ENCODE data around the gene AUTS2. TPM values are rescaled to one million over a fixed set of nuclear protein-coding genes. Genes with fewer than 3 reads are reported as not detected.

Gene AUTS2
- total RNA-seq, 2 donors from 2014 or later = 43.4 to 52.9 TPM

DNA sequence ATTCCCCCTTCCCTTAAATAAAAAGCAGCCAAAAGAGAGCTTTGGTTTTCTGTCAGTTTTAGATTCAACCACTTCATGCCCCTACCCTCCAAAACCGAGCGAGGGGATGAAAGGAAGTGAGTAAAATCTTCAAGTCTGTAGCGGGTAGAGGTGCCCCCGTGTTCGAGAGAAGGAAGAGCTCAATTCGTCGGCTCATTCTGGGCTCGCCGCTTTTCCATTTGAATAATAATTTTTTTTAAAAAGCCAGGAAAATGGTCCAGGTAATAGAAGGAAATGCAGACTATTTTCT is 1097.5 kb downstream of the AUTS2 start:
- intact Hi-C loops (cut with DNase I) = loop anchor here in 1 of 2 donors (5.0 kb wide), 1 partner anchor 653 kb away; no protein-coding TSS in a partner anchor
- no peak for DNase-seq (ENCODE audit: low spot score)

DNA sequence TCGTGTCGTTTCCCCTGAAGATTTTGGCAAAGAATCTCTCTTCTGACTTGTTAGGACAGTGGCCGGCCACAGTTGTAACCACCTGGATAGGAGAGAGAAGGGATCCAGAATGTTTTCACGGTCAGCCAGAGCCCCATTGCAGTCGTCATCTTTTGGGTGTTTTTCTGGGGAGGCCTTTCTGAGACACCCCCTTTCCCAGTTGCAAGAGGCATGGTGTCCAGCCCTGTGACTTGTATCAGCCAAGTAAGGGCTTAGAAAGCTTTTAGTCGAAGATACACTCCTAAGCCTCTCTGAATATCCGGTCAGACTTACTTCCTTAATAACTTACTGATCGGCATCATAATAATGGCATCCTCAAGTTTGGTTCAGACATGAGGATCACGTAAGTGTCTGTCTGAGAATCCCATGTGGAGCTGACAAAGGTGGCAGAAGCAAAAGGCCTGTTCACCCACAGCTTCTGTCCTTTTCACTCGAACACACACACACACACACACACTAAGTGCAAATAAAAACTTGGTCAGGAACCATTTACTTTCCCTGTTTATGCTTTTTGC is 1098.0 kb downstream of the AUTS2 start:
- no peak for DNase-seq (ENCODE audit: low spot score)
- intact Hi-C loops (cut with DNase I) = loop anchor here in 1 of 2 donors (5.0 kb wide), 1 partner anchor 654 kb away; no protein-coding TSS in a partner anchor

DNA sequence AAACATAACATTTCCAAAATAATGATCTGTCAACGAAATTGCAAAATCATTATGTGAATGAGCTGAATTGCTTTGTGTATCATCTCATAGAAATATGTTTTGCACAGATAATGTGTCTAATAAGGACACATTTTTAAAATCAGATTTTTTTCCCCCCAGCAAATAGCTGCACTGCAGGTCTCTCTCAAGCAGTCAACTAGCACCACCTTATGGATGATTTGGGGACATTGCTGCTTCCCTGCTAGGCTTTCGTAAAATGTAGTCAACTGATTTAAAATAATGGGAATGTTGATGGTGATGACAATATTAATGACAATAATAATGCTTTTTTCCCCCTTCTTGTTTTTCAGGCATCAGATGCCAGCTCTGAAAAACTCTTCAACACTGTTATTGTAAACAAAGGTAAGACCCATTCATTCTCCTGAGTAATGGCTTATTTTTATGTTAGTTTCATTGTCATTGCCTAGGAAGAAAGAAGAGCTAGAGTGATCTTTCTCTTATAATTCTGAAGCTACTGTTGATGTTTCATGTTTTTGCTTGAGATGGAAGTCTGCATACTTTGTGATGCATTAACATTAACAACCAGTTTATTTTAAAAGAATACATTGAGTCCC is 1100.1 kb downstream of the AUTS2 start:
- intact Hi-C loops (cut with DNase I) = loop anchor here in 1 of 2 donors (5.0 kb wide), 1 partner anchor 656 kb away; no protein-coding TSS in a partner anchor
- no peak for DNase-seq (ENCODE audit: low spot score)

DNA sequence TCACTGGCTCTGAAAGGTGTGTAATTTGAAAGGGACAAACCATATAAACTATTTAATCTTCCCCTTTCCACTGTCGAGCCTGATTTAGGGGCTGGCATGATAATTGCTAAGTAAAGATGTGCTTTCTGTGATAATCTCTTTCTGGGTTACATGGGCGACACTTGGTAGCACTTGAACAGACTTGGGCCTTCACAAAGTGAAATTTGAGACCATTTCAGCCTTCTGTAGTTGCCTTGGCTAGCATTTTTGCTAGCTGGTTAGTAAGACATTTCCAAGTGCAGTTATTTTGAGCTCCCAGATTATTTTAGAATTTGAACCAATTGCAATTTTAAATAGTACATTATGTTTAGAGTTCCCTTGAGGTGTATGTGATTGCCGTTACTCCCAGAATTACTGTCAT is 1101.0 kb downstream of the AUTS2 start:
- DNase-seq (ENCODE audit: low spot score) = no peak
- intact Hi-C loops (cut with DNase I) = loop anchor here in 1 of 2 donors (5.0 kb wide), 1 partner anchor 657 kb away; no protein-coding TSS in a partner anchor

DNA sequence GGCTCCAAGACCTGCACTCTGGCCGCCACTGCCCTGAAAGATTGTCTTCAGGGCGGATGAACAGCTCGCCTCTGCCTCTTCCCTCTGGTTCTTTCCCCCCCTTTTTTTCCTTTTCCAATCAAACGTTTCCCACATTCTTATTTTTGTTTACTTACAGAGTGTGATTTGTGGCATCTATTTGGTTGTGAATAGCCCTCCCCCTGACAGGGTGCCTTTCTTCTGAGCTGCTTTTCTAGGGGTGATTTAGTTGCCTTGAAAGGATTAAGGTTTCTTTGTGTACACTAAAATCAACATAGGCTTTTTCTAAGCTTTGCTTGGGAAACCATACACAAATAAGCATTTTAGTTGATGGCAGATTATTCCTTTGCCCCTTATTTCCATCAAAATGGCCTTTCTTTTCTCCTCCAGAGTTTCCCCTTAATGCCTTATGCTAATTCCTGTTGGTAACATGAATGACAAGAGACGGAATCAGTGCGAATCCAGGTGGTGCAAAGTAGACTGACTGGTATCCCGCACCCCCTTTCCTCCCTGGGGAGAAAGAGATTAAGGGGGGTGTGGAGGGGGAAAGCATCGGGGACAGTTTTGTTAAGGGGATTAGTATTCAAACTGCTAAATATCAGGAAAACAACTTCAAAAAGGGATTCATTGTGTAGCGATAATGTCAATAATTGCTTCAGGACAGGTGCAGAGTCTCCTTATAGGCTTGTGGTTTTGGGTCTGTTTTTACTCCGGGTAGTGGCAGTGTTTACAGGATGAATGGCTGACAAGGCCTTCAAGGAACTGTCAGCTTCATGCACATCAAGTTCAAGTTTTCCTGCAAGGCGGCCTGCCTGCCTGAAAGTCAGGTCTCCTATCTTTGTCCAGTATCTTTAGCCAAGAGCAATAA is 1102.0 kb downstream of the AUTS2 start:
- DNase-seq (ENCODE audit: low spot score) = no peak
- intact Hi-C loops (cut with DNase I) = no loop called here

DNA sequence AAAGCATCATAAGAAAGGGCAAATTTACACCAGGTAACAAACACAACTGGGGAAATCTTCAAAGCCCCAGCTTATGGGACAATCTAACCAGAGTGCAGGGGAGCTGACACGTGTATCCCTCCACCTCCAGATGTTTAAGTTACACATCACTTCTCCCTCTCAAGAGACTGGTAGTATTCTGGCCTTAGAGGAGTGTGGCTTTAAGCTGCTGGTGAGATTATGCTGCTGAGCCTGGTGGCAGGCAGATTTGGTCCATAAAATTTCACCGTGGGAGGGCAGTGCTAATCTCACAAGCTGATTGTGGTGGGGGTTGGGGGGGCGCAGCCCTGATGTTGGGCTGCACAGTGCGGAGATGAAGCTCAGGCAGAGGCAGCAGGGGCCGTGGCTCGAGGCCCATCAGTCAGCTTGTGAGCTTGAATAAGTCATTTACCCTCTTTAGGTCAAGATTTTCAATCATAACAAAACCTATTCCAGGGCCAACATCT is 1102.7 kb downstream of the AUTS2 start:
- no peak for DNase-seq (ENCODE audit: low spot score)
- intact Hi-C loops (cut with DNase I) = no loop called here

DNA sequence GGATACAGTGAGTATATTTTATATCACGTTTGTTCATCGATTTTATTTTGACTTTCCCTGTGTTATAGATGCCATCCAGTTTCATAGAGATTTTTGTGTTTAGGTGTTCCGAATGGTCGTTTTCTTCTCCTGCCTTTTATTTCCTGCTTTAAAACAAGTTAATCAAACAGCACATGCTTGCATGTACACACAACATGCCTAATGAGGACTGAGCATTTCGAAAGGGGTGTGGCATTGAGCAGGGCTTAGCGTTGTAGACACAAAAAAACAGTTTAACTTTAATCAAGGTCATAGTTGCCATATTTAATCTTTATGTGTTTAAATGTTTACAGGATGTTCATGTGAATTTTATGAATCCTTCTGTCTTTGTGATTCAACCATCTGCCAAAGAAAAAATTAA is 1103.2 kb downstream of the AUTS2 start:
- DNase-seq (ENCODE audit: low spot score) = no peak
- intact Hi-C loops (cut with DNase I) = no loop called here

DNA sequence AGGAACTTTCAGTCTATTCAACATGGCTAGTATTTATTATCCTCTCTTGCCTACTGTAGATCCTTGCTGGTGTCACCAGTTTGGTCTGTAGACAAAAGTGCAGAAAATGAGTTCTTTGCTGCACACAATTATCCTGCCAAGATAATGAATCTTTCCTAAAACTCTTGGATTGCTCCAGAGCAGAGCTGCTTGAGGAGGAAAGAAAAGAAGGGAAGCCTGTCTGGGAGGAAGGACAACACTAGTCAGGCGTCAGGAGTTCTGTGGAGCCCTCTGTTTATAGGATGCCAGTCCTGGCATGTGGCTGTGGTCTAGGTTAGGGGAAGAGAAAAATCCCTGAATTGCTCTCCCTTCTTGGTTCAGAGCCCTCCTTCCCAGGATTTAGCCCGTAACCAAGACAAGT is 1103.7 kb downstream of the AUTS2 start:
- DNase-seq (ENCODE audit: low spot score) = no peak
- intact Hi-C loops (cut with DNase I) = no loop called here

DNA sequence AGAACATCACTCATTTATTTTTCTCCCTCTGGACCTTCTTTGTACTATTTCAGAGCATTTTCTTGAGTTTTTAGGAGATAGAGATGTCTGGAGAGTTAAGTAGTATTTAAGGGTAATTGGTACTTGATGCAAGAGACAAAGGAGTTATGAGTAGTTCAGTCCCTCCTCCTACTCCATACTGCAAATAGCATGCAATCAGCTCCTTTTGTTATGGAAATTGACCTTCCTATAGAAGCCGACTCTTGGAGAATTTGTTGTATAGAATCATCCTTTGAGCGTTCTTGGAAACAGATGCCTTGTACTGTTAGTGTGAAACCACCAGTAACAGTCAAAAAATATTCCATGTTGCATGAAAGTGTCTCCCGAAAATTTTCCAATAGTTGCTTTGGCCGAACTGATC is 1105.5 kb downstream of the AUTS2 start:
- intact Hi-C loops (cut with DNase I) = no loop called here
- no peak for DNase-seq (ENCODE audit: low spot score)

DNA sequence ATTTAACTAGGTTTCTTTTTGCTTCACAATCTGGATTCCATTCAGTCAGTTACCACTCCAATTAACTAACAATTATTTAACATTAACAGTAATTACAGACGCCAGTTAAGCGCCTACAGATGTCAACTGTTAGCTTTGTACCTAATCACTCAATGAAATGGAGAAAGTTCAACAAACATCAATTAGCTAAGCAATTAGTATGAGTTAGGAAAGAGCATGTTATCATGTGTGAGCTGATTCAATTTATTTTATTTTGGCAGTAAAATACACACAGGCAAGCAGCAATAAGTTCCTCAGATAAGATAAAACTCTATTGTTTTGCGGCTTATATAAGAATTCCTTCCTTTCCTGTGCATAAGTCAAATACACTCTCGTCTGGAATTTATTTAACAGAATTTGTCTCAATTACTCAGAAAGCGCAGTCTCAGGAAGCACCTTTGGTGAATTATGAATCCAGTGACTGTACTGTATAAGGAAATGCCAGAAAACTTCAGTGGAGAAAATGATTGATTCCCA is 1106.6 kb downstream of the AUTS2 start:
- DNase-seq (ENCODE audit: low spot score) = no peak
- intact Hi-C loops (cut with DNase I) = no loop called here

DNA sequence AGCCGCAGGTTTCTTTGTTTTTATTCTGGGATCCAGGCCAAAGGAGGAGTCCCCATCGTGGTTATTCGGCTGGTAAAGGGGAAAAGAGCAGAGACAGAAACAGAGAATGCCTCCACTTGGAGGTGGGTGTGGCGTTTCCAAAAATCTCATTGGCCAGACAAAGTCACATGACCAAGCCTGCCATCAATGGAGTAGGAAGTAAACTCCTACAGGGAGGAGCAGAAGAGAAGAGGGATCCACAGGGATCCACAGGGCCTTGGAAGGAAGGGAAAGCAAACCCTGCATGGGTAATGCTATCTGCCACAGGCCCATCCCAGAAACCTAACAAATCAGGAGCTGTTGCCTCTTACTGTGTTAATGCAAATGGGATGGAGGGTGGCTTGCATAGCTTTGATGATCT is 1107.9 kb downstream of the AUTS2 start:
- intact Hi-C loops (cut with DNase I) = no loop called here
- no peak for DNase-seq (ENCODE audit: low spot score)

DNA sequence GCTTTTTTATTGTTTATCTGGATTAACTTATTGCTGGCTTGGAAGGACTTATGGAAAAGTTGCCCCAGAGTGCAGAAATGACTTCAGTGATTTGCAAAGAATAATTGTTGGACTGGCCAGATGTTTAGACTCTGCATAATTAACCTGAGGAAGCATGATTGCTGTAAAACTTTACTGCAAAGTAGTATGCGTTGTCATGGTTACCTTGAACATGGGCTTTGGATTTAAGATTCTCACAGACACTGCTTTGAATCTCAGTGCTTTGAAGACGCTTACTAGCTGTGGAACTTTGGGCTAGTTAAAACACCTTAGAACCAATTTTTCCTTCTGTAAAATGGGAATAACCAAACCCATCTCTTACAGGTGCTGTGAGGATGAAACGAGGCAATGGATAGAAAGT is 1108.4 kb downstream of the AUTS2 start:
- intact Hi-C loops (cut with DNase I) = no loop called here
- DNase-seq (ENCODE audit: low spot score) = no peak

DNA sequence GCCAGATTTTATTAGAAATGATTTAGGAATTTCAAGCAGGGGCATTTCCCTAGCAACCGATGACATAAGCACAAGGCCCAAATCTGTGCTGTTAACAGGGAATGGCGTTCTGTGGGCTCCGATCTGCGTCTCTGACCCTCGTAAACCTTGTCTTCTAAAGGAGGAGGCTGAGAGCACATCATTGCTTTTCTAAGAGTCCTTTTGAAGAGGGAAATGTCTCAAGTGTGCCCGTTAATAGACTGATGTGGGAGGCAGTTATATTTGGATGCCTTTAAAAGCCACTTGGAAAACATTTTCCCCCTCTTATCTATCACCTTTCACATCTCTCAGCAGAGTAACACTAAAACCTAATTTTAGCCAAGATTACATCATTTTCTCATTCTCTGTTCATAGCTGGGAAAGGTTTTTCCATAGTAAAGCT is 1109.6 kb downstream of the AUTS2 start:
- DNase-seq (ENCODE audit: low spot score) = no peak
- intact Hi-C loops (cut with DNase I) = no loop called here

DNA sequence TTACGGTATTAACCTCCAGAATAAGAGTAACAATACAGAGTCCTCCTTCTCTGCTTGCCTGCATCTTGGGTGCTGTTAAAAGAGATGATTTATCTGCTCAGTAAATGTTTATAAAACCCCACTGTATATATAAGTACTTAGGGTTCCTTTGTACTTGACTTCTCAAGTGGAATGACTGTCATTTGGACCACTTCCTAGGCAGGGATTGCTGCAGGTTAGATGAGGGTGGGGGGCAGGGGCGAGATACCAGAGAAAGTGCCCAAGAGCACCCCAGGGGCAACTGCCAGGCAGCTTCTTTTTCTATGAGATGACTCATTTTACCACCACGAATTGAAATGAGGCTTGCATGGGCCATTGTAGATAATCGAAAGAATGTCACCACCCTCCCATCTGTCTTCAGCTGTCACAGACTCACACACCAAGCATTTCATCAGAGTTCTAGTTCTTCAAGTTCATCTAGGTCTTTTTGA is 1111.8 kb downstream of the AUTS2 start:
- no peak for DNase-seq (ENCODE audit: low spot score)
- intact Hi-C loops (cut with DNase I) = no loop called here

DNA sequence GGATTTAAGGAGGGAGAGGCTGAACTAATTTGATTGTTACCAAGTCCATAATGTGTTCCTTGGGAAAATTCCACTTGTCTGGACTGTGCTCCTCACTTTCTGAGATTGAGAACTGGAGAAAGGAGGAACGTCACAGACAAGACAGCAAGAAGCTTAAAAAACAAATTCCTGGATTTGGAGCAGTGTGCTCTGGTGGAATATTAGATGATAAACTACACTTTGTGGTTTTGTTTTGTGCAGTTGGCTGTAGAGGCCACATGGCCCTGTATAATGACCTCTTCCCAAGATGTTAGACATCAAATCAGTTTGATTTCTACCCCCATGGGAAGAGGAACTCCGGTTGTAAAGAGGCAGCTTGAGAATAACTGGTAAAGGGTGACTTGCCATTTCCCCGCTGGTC is 1112.4 kb downstream of the AUTS2 start:
- intact Hi-C loops (cut with DNase I) = no loop called here
- no peak for DNase-seq (ENCODE audit: low spot score)

DNA sequence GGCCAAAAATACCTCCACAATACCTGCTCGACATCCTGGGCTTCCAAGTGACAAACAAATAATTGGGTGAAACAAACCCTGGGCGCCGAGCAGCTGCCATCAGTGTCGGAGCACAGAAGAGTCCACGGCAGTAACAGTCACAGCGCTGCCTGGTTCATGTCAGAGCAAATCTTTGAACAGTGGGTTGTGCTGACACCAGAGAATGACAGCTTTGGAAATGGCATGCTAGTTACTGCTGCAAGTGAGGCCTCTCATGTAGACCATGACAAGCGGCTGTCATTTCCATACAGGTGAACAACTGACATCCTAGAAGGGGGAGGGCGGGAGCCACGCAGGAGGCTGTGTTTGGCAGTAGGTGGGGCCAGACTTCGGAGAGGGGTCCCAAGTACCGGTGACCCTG is 1113.2 kb downstream of the AUTS2 start:
- intact Hi-C loops (cut with DNase I) = no loop called here
- no peak for DNase-seq (ENCODE audit: low spot score)

DNA sequence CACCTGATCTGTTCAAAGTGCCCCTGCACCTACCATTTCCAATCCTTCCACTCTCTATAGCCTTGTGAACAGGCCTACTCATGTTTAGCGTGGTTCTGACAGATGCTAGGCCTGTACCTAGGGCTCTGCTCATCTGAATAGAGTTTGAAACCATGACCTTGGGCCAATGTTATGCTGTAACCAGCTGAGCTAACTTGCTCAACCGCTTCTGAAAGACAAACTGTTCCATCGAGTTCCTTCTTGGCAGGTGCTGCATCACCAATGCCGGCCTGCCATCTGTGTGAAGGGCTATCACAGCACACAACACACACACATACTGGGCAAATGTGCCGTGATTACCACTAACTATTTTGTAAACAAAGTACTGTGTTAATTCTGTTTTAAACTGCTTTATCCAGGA is 1114.7 kb downstream of the AUTS2 start:
- no peak for DNase-seq (ENCODE audit: low spot score)

DNA sequence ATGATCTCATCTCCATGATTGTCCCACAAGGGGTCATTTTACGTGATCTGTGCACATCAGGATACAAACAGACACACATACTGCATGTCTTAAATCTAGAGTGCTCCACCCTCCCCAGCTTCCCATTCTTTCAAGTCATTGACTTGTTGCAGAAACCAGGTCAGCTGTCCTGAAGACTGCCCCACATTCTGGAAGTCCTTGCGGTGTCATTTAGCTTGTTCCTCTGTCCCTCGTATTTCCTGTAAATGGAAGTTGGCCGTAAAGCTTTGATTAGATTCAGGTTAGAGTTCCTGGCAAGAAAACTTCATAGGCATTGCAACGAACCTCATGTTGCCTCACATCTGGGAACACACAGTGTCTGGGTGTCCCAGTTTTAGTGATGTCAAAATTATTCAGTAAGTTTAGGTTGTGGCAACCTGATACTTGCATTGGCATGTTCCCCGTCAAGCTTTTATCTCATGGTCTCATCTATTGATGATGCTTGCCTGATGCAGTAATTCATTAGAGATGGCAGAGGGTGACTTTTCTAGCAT is 1116.3 kb downstream of the AUTS2 start:
- no peak for DNase-seq (ENCODE audit: low spot score)
- intact Hi-C loops (cut with DNase I) = no loop called here

More for the DNA sequence above, 1114.7 kb downstream of the AUTS2 start:
- intact Hi-C loops (cut with DNase I) = no loop called here

DNA sequence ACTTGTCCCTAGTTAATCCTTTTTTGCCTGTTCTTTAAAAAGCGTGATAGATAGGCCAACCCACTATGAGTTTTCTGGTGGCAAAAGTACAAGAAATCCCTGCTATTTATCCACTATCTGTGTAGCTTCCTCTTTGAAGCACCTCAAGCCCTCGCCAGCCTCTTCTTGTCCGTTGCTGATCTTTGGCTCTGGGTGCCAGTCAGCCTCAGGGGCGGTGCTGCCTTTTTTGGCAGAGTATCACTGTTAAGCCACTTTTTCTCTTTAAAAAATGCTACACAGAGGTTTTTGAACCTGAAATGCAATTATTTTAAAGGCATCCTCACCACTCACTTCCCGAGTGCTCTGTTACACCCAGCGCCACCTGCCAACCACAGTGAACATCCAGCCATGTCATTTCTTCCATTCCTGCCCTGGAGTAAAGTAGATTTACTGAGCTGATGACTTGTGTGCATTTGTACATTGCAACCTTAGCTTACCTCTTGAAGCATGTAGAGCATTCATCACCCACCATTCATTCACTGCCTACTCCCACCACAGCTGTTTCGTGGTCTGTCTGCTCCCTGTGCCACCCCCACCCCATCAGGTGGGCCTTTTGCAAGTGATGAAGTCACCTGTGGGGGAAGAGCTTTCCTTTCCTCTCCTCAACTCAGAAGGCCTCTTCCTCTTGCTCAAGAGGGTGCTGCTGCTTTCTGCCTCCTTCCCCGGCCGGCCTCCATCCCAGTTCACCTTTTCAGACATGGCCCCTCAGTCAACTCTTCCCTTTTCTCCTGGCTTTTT is 1119.5 kb downstream of the AUTS2 start:
- no peak for DNase-seq (ENCODE audit: low spot score)
- intact Hi-C loops (cut with DNase I) = no loop called here

Measured in posterior vena cava (tissue), 2 donors.